ENCODE data around the gene PRSS35. TPM values are rescaled to one million over a fixed set of nuclear protein-coding genes. Genes with fewer than 3 reads are reported as not detected.

The PRSS35 gene
- total RNA-seq, 1 experiment from 2014 or later = 1.7 TPM

DNA sequence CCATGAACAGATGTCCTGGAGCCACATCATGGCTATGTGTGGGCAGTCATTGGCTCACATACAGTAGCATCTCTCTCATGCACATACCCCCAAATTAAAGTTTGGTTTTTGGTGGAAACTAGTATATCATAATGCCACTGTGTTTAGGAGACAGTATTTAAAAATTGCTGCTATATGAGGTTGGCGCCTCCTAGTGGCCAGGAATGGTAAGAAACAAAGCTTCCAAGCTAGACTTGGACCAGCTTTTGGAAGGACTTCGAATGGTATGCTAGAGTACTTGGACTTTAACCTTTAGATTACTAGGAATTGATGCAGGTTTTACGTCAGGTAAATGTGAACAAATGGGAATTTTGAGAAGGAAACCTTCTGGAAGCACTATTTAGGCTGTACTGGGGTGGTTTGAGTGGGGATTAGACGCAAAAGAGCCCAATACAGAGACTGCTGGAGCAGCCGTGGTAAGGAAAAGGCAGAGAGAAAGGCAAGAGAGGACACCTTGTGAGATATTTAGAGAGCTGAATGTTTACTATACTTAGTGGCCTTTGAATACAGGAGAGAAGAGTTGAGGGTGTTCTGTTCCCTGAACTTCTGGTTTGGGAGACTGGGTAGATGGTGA, 23.8 kb downstream of the PRSS35 start:
- Histone ChIP-seq H3K23me2 (ENCODE audit: insufficient read length, low read depth, low read length, poor library complexity, severe bottlenecking) (no peaks in the 10 kb centered on the region), H2BK20ac (ENCODE audit: low read depth, low read length, poor library complexity, severe bottlenecking) (no peak overlapping the region), H3K9ac (ENCODE audit: extremely low read depth, insufficient read length, low read length) (no peak overlapping the region), H3K18ac (ENCODE audit: insufficient read length, low read depth, low read length) (no peak overlapping the region), H3K56ac (ENCODE audit: insufficient read length, low read depth, low read length) (no peak overlapping the region), H3K23ac (ENCODE audit: insufficient read length, low read depth, low read length) (no peak overlapping the region), H4K91ac (ENCODE audit: insufficient read length, low read depth, low read length) (no peak overlapping the region), H3T11ph (ENCODE audit: low read length) (no peak overlapping the region), H2BK12ac (ENCODE audit: insufficient read length, low read depth, low read length) (no peak overlapping the region), H2AFZ (ENCODE audit: low read length) (no peak overlapping the region), H4K20me1 (ENCODE audit: control insufficient read depth, insufficient read depth, insufficient read length) (no peaks in the 10 kb centered on the region), H2BK120ac (ENCODE audit: low read depth, low read length, poor library complexity, severe bottlenecking) (no peak overlapping the region), H4K5ac (ENCODE audit: insufficient read length, low read depth, low read length) (no peak overlapping the region), H3K4me2 (ENCODE audit: insufficient read depth, insufficient read length, low read length) (no peak overlapping the region), H3K79me2 (ENCODE audit: insufficient read depth, low read length) (no peaks in the 10 kb centered on the region), H2BK15ac (ENCODE audit: low read depth, low read length) (no peak overlapping the region), H2BK5ac (ENCODE audit: insufficient read length, low read length) (no peak overlapping the region), H2AK5ac (ENCODE audit: insufficient read length, low read length) (no peak overlapping the region), H3K14ac (ENCODE audit: insufficient read depth, low read length) (no peak overlapping the region), H3K4ac (ENCODE audit: low read depth, low read length) (no peak overlapping the region), H3K79me1 (ENCODE audit: insufficient read depth, low read depth, low read length, poor library complexity, severe bottlenecking) (no peaks in the 10 kb centered on the region), H3K9me3 (ENCODE audit: control insufficient read depth, low read depth, low read length) (no peaks in the 10 kb centered on the region), H3K27ac (ENCODE audit: insufficient read length, low read depth, low read length) (no peak overlapping the region), H3K27me3 (ENCODE audit: insufficient read depth, low read length) (no peaks in the 10 kb centered on the region), H3K4me1 (ENCODE audit: insufficient read depth, low read length) (no peaks in the 10 kb centered on the region), H4K8ac (replicated peaks; ENCODE audit: insufficient read length, low read depth, low read length) (no peak overlapping the region)
- no peak overlapping the region for H3K27ac Mint-ChIP-seq
- no CpG with 5 or more reads among the region's 5 CpGs for WGBS (ENCODE audit: extremely low coverage, insufficient read length, low lambda C conversion rate)
- peaks cover 5% of the 10 kb centered on the region for H3K27me3 Mint-ChIP-seq (ENCODE audit: low read depth)
- TF ChIP-seq, protein P1, sequence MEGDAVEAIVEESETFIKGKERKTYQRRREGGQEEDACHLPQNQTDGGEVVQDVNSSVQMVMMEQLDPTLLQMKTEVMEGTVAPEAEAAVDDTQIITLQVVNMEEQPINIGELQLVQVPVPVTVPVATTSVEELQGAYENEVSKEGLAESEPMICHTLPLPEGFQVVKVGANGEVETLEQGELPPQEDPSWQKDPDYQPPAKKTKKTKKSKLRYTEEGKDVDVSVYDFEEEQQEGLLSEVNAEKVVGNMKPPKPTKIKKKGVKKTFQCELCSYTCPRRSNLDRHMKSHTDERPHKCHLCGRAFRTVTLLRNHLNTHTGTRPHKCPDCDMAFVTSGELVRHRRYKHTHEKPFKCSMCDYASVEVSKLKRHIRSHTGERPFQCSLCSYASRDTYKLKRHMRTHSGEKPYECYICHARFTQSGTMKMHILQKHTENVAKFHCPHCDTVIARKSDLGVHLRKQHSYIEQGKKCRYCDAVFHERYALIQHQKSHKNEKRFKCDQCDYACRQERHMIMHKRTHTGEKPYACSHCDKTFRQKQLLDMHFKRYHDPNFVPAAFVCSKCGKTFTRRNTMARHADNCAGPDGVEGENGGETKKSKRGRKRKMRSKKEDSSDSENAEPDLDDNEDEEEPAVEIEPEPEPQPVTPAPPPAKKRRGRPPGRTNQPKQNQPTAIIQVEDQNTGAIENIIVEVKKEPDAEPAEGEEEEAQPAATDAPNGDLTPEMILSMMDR (conservative IDR thresholded peaks at IDR 0.05) = peak; percentile 92
- peak; percentile 60 for DNase-seq
- no peaks in the 10 kb centered on the region for H3K4me1 Mint-ChIP-seq
- H3K9me3 Mint-ChIP-seq = peaks cover 3% of the 10 kb centered on the region in 2 experiments; a peak in 3 of 5 replicates
- H3K4me3 Mint-ChIP-seq = no peak overlapping the region
- peaks cover 0 to 1% (median 0%) of the 10 kb centered on the region in 3 experiments; a peak in 1 of 7 replicates for H3K36me3 Mint-ChIP-seq (ENCODE audit: insufficient read depth in 1 of 3, low read depth in 3 of 3)
